ENCODE results near the gene NETO1.

The NETO1 gene

GRCh38 chr18:72859088-72859487, 8.7 kb downstream of the NETO1 start:
- TF ChIP-seq, protein P1, sequence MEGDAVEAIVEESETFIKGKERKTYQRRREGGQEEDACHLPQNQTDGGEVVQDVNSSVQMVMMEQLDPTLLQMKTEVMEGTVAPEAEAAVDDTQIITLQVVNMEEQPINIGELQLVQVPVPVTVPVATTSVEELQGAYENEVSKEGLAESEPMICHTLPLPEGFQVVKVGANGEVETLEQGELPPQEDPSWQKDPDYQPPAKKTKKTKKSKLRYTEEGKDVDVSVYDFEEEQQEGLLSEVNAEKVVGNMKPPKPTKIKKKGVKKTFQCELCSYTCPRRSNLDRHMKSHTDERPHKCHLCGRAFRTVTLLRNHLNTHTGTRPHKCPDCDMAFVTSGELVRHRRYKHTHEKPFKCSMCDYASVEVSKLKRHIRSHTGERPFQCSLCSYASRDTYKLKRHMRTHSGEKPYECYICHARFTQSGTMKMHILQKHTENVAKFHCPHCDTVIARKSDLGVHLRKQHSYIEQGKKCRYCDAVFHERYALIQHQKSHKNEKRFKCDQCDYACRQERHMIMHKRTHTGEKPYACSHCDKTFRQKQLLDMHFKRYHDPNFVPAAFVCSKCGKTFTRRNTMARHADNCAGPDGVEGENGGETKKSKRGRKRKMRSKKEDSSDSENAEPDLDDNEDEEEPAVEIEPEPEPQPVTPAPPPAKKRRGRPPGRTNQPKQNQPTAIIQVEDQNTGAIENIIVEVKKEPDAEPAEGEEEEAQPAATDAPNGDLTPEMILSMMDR (IDR thresholded peaks at IDR 0.05), result no peak
- H3K27me3 ChIP-seq, result no peaks in the 10 kb centered on the region
- H3K4me1 ChIP-seq (ENCODE audit: control insufficient read depth in 1 of 2, insufficient read depth in 1 of 2, low read depth in 1 of 2, low read length in 1 of 2), result no peaks in the 10 kb centered on the region
- no peaks in the 10 kb centered on the region for H3K9me3 ChIP-seq
- H3K36me3 ChIP-seq, result no peaks in the 10 kb centered on the region
- H3K4me3 ChIP-seq (ENCODE audit: low read depth in 1 of 2, low read length in 1 of 2), result no peak overlapping the region
- H3K27ac ChIP-seq, result no peak overlapping the region

DNA sequence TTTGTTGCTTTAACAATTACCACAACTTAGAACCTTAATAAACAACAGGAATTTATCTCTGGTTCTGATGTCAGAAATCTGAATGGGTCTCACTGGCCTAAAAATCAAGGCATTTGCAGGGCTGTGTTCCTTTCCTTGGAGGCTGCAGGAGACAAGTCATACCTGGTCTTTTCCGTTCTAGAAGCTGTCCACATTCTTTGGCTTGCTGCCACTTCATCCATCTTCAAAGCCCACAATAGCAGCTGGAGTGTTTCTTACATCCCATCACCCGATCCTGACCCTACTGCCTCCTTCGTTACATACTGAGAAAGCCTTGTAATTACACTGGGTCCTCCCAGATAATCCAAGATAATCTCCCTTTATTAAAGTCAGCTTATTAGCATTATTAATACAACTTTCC, 18.1 kb downstream of the NETO1 start:
- Histone ChIP-seq H3K36me3 (no peaks in the 10 kb centered on the region), H3K4me1 (ENCODE audit: control insufficient read depth in 1 of 2, insufficient read depth in 1 of 2, low read depth in 1 of 2, low read length in 1 of 2) (no peaks in the 10 kb centered on the region), H3K27me3 (no peaks in the 10 kb centered on the region), H3K4me3 (ENCODE audit: low read depth in 1 of 2, low read length in 1 of 2) (no peak overlapping the region), H3K9me3 (no peaks in the 10 kb centered on the region), H3K27ac (no peak overlapping the region)
- TF ChIP-seq, protein P1 (IDR thresholded peaks at IDR 0.05), result no peak

DNA sequence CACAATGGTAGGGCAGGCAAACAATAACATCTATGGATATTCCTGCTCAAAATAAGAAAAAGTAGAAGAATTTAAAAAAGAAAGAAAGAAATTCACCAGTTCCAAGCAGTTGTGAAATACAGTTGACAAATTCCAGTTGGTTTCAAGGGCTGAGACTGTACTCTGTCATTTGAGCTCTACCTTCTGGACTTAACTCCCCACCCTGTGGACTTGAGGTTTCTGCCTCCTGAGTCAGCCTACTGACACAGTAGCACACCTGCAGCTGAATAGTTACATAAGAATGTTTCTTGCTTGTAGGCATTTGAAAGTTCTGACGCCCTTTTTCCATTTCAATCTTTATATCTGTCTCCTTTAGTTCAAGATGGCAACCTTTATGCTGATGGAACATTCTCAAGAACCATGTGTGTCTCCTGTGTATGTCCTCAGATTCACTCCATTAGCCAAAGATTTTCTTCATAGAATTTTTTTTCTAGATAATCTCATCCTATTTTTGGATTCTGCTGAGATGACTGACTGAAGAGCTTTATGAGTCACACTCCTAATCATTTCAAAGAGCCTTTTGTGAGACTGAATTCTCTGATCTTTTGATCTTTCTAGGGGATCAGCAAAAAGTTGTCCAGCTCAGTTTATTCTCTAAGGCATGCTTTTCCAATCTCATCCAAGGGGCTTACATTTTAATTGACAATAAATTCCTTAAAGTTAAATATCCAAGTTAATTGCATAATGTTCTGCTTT, 19.1 kb downstream of the NETO1 start:
- H3K4me1 ChIP-seq (ENCODE audit: control insufficient read depth in 1 of 2, insufficient read depth in 1 of 2, low read depth in 1 of 2, low read length in 1 of 2), result no peaks in the 10 kb centered on the region
- no peaks in the 10 kb centered on the region for H3K27me3 ChIP-seq
- H3K36me3 ChIP-seq, result no peaks in the 10 kb centered on the region
- H3K9me3 ChIP-seq, result no peaks in the 10 kb centered on the region
- TF ChIP-seq, protein P1 (IDR thresholded peaks at IDR 0.05), result no peak
- H3K27ac ChIP-seq, result no peak overlapping the region
- no peak overlapping the region for H3K4me3 ChIP-seq (ENCODE audit: low read depth in 1 of 2, low read length in 1 of 2)

- no peak overlapping the region for H3K27ac ChIP-seq
- no peaks in the 10 kb centered on the region for H3K9me3 ChIP-seq
- TF ChIP-seq, protein P1 (IDR thresholded peaks at IDR 0.05), result no peak
- no peaks in the 10 kb centered on the region for H3K4me1 ChIP-seq (ENCODE audit: control insufficient read depth in 1 of 2, insufficient read depth in 1 of 2, low read depth in 1 of 2, low read length in 1 of 2)
- no peaks in the 10 kb centered on the region for H3K36me3 ChIP-seq
- H3K4me3 ChIP-seq (ENCODE audit: low read depth in 1 of 2, low read length in 1 of 2), result no peak overlapping the region
- no peaks in the 10 kb centered on the region for H3K27me3 ChIP-seq
Observed at GRCh38 chr18:72847771-72848170, 20.0 kb downstream of the NETO1 start.

- no peak overlapping the region for H3K27ac ChIP-seq
- no peaks in the 10 kb centered on the region for H3K27me3 ChIP-seq
- no peaks in the 10 kb centered on the region for H3K9me3 ChIP-seq
- H3K36me3 ChIP-seq, result no peaks in the 10 kb centered on the region
- TF ChIP-seq, protein P1 (IDR thresholded peaks at IDR 0.05), result no peak
- H3K4me1 ChIP-seq (ENCODE audit: control insufficient read depth in 1 of 2, insufficient read depth in 1 of 2, low read depth in 1 of 2, low read length in 1 of 2), result no peaks in the 10 kb centered on the region
- H3K4me3 ChIP-seq (ENCODE audit: low read depth in 1 of 2, low read length in 1 of 2), result no peak overlapping the region
Observed at GRCh38 chr18:72846736-72847533, 20.9 kb downstream of the NETO1 start.
